Epithelial cell of esophagus (primary cell): ENCODE data around the gene RANBP9.

Experiments
- DNase-seq: peaks from one replicate; pipeline ENCODE4 v3.0.0; 2010; ENCODE audit warnings: low read depth
- H3K4me3 ChIP-seq: 2 replicates; pipeline ENCODE4 v1.5.1; 2011; ENCODE audit warnings: mild to moderate bottlenecking, low read length, control low read depth
- TF ChIP-seq, protein P1 (sequence below): IDR thresholded peaks from 2 replicates; pipeline ENCODE4 v1.5.1; 2011; ENCODE audit warnings: low read depth, mild to moderate bottlenecking, low read length, control low read depth, inconsistent platforms; ENCODE audit not compliant: insufficient read depth; ENCODE audit errors: missing control alignments

The RANBP9 gene

GRCh38 chr6:13700232-13700631 lies 11.4 kb downstream of the RANBP9 start:
- no peak overlapping the region for H3K4me3 ChIP-seq
- DNase-seq: no peak
- TF ChIP-seq, protein P1, sequence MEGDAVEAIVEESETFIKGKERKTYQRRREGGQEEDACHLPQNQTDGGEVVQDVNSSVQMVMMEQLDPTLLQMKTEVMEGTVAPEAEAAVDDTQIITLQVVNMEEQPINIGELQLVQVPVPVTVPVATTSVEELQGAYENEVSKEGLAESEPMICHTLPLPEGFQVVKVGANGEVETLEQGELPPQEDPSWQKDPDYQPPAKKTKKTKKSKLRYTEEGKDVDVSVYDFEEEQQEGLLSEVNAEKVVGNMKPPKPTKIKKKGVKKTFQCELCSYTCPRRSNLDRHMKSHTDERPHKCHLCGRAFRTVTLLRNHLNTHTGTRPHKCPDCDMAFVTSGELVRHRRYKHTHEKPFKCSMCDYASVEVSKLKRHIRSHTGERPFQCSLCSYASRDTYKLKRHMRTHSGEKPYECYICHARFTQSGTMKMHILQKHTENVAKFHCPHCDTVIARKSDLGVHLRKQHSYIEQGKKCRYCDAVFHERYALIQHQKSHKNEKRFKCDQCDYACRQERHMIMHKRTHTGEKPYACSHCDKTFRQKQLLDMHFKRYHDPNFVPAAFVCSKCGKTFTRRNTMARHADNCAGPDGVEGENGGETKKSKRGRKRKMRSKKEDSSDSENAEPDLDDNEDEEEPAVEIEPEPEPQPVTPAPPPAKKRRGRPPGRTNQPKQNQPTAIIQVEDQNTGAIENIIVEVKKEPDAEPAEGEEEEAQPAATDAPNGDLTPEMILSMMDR: no peak

DNA sequence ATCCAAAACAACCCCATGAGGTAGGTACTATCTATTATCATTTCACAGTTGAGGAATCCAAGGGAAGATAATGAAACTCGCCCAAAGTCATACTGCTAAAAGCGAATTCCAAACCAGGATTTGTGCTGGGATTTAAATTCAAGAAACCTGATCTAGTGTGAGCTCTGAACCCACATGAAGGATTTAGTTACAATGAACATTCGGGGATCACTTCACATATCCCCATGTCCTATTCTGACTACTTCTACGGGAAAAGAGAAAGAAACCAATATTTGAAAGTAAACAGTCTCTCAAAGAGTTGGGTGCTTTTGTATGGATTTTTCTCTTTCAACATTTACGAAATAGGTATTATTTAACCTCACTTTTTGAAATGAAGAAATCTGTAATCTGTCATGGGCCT lies 12.9 kb downstream of the RANBP9 start:
- H3K4me3 ChIP-seq: no peak overlapping the region
- DNase-seq: no peak
- TF ChIP-seq, protein P1: no peak

DNA sequence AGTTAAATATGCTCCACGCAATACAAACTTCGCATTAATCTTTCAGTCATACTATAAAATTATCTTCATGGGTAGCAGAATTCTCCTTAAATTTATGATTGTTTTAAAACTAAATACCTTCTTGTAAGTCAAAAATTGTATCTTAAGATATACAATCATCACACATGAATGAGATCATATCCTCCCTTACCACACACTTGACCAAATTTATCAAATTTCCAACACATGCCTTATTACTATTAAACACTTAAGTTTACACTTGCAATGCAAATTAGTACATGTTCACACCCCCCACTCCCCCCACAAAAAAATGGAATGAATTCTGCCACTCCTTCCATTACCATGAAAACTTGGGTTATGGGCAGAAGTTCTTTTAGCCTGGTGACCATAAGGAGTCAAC lies 13.8 kb downstream of the RANBP9 start:
- TF ChIP-seq, protein P1: no peak
- no peak for DNase-seq
- H3K4me3 ChIP-seq: no peak overlapping the region

DNA sequence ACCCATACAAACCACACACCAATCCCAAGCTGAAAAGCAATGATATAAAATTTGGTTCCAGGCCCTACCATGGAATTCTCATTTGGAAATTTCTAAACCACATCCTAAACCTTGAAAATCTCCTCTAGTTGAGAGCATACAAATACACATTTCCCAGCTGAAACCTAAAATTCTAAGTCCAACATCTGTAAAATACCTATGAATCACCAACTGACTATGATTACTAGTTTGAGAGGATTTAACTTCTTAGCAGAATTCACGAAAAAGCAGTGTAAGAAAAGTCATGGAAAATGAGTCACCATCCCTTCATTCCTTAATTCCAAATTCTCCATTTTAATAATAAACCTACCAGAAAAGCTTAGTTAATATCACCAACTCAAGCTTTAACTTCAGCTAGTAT lies 15.4 kb downstream of the RANBP9 start:
- TF ChIP-seq, protein P1: no peak
- no peak overlapping the region for H3K4me3 ChIP-seq
- DNase-seq: no peak

- H3K4me3 ChIP-seq: no peak overlapping the region
- TF ChIP-seq, protein P1: no peak
- DNase-seq: no peak
Observed at GRCh38 chr6:13695252-13695651, 16.4 kb downstream of the RANBP9 start.

- no peak for DNase-seq
- TF ChIP-seq, protein P1: no peak
- no peak overlapping the region for H3K4me3 ChIP-seq
Observed at GRCh38 chr6:13694562-13694961, 17.1 kb downstream of the RANBP9 start.

- H3K4me3 ChIP-seq: no peak overlapping the region
- DNase-seq: no peak
- TF ChIP-seq, protein P1: no peak
Observed at GRCh38 chr6:13689511-13690256, 22.0 kb downstream of the RANBP9 start.
